SK-N-SH (cell line): ENCODE results near the gene STARD5. TPM values are rescaled to one million over a fixed set of nuclear protein-coding genes. Genes with fewer than 3 reads are reported as not detected.

Experiments
- CTCF ChIA-PET: fragments of 300-600, 350-600 bp; formaldehyde crosslinking; extraction: SDS; loops from one replicate; lab custom pipeline; 2021; lab: Yijun Ruan, JAX
- POLR2A ChIA-PET: fragments of 350-600 bp; sonication (Branson Sonifier 250); formaldehyde crosslinking; extraction: SDS; loops from one replicate; lab custom pipeline; 2020; ENCODE audit warnings: antibody characterized with exemption, inconsistent platforms; lab: Yijun Ruan, JAX
- DNase-seq: peaks from one replicate; pipeline ENCODE4 v3.0.0; 2012
- H2AFZ ChIP-seq: fragments of 200-600 bp; sonication (generic); 2 replicates; pipeline ENCODE4 v1.8.1; 2016; ENCODE audit warnings: antibody characterized with exemption, mild to moderate bottlenecking, low read depth
- H3F3A ChIP-seq: fragments of 200-600 bp; sonication (generic); replicated peaks from 2 replicates; pipeline ENCODE3; 2016; ENCODE audit warnings: antibody characterized with exemption, mild to moderate bottlenecking; ENCODE audit not compliant: insufficient read depth
- H3K27ac ChIP-seq, 2 experiments: fragments of 200-500 bp in 1 of 2; fragments of 200-600 bp in 1 of 2; sonication (Bioruptor generic) in 1 of 2; sonication (generic), shearing (Covaris generic) in 1 of 2; 2 replicates each; pipeline versions ENCODE4 v1.5.1 to v1.6.1; 2014 to 2016; ENCODE audit warnings: low read depth in 2 of 2, inconsistent platforms in 1 of 2, low read length in 1 of 2, mild to moderate bottlenecking in 1 of 2, mixed read lengths in 1 of 2
- H3K27me3 ChIP-seq: fragments of 200-600 bp; sonication (generic), shearing (Covaris generic); 2 replicates; pipeline ENCODE4 v1.6.1; 2016; ENCODE audit warnings: mixed run types; ENCODE audit not compliant: insufficient read depth
- H3K36me3 ChIP-seq, 2 experiments: fragments of 200-500 bp in 1 of 2; fragments of 200-600 bp in 1 of 2; sonication (Bioruptor generic) in 1 of 2; sonication (generic) in 1 of 2; replicated peaks in 1 of 2; 2 replicates each; pipeline versions ENCODE3 to v1.5.1; 2014 to 2016; ENCODE audit warnings: low read length in 1 of 2, mild to moderate bottlenecking in 1 of 2; ENCODE audit not compliant: insufficient read depth in 2 of 2, control insufficient read depth in 1 of 2
- H3K4me1 ChIP-seq, 2 experiments: fragments of 200-500 bp in 1 of 2; fragments of 200-600 bp in 1 of 2; sonication (Bioruptor generic) in 1 of 2; sonication (generic), shearing (Covaris generic) in 1 of 2; 2 replicates each; pipeline versions ENCODE4 v1.5.1 to v1.6.1; 2014 to 2016; ENCODE audit warnings: low read depth in 1 of 2, low read length in 1 of 2, mixed run types in 1 of 2; ENCODE audit not compliant: insufficient read depth in 2 of 2, control insufficient read depth in 1 of 2
- H3K4me2 ChIP-seq: fragments of 200-600 bp; sonication (generic), shearing (Covaris generic); 2 replicates; pipeline ENCODE4 v1.6.1; 2017; ENCODE audit warnings: mixed run types
- H3K4me3 ChIP-seq, 2 experiments: fragments of 200-500 bp in 1 of 2; fragments of 200-600 bp in 1 of 2; sonication (Bioruptor generic) in 1 of 2; sonication (generic), shearing (Covaris generic) in 1 of 2; 2 replicates each; pipeline versions ENCODE4 v1.5.1 to v1.8.1; 2014 to 2016; ENCODE audit warnings: low read depth in 2 of 2, inconsistent platforms in 1 of 2, low read length in 1 of 2, mild to moderate bottlenecking in 1 of 2, mixed read lengths in 1 of 2, moderate library complexity in 1 of 2
- H3K79me2 ChIP-seq: fragments of 200-600 bp; sonication (generic); 2 replicates; pipeline ENCODE4 v1.8.1; 2017; ENCODE audit warnings: mild to moderate bottlenecking; ENCODE audit not compliant: insufficient read depth
- H3K9ac ChIP-seq: fragments of 200-600 bp; sonication (generic); 2 replicates; pipeline ENCODE4 v1.6.1; 2017; ENCODE audit warnings: mixed run types
- H3K9me2 ChIP-seq: fragments of 200-600 bp; sonication (generic); 2 replicates; pipeline ENCODE4 v1.6.1; 2017; ENCODE audit warnings: mixed run types
- H3K9me3 ChIP-seq: fragments of 200-600 bp; sonication (generic); 2 replicates; pipeline ENCODE4 v1.6.1; 2017; ENCODE audit warnings: mixed run types, mild to moderate bottlenecking, moderate library complexity
- H4K20me1 ChIP-seq: fragments of 200-600 bp; sonication (generic); 2 replicates; pipeline ENCODE4 v1.6.1; 2017; ENCODE audit warnings: mild to moderate bottlenecking, mixed run types; ENCODE audit not compliant: insufficient read depth
- CHD2 ChIP-seq: fragments of 150-350 bp; IDR thresholded peaks from 2 replicates; pipeline ENCODE4 v1.6.1; 2018; ENCODE audit warnings: low read length; ENCODE audit not compliant: partially characterized antibody
- FOSL2 ChIP-seq: IDR thresholded peaks from 2 replicates; pipeline ENCODE4 v1.4.0; 2012; ENCODE audit warnings: low read depth, mild to moderate bottlenecking, moderate library complexity, borderline replicate concordance
- FOXJ3 ChIP-seq: sonication (generic); formaldehyde crosslinking; IDR thresholded peaks from 2 replicates; pipeline ENCODE4 v1.5.1; 2020; ENCODE audit warnings: mild to moderate bottlenecking, missing genetic modification reagents
- FOXM1 ChIP-seq: IDR thresholded peaks from 2 replicates; pipeline ENCODE4 v1.4.0; 2012; ENCODE audit warnings: low read depth, mild to moderate bottlenecking
- GABPA ChIP-seq: IDR thresholded peaks from 2 replicates; pipeline ENCODE4 v1.4.0; 2012; ENCODE audit warnings: low read depth, mild to moderate bottlenecking
- GATA2 ChIP-seq: sonication (generic); formaldehyde crosslinking; IDR thresholded peaks from 2 replicates; pipeline ENCODE4 v1.5.0; 2020; ENCODE audit warnings: mild to moderate bottlenecking, missing genetic modification reagents
- MAX ChIP-seq: IDR thresholded peaks from 2 replicates; pipeline ENCODE4 v1.4.0; 2012; ENCODE audit warnings: low read depth
- MEF2A ChIP-seq: IDR thresholded peaks from 2 replicates; pipeline ENCODE4 v1.4.0; 2012; ENCODE audit warnings: low read depth, borderline replicate concordance
- MXI1 ChIP-seq: IDR thresholded peaks from 2 replicates; pipeline ENCODE4 v1.6.1; 2012; ENCODE audit warnings: mild to moderate bottlenecking, low read depth, low read length, improper control_type of control experiment
- NFIC ChIP-seq: IDR thresholded peaks from 2 replicates; pipeline ENCODE4 v1.4.0; 2012; ENCODE audit warnings: borderline replicate concordance
- NRF1 ChIP-seq: IDR thresholded peaks from 2 replicates; pipeline ENCODE4 v1.6.1; 2012; ENCODE audit warnings: low read depth, mild to moderate bottlenecking, low read length
- REST ChIP-seq: IDR thresholded peaks from 2 replicates; pipeline ENCODE4 v1.6.1; 2012; ENCODE audit warnings: mild to moderate bottlenecking, low read depth, low read length, moderate library complexity
- RFX5 ChIP-seq: IDR thresholded peaks from 2 replicates; pipeline ENCODE4 v1.6.1; 2012; ENCODE audit warnings: mild to moderate bottlenecking, improper control_type of control experiment, low read length
- RXRA ChIP-seq: IDR thresholded peaks from 2 replicates; pipeline ENCODE4 v1.4.0; 2012; ENCODE audit warnings: low read depth, mild to moderate bottlenecking, borderline replicate concordance
- TAF1 ChIP-seq: IDR thresholded peaks from 2 replicates; pipeline ENCODE4 v1.6.1; 2012; ENCODE audit warnings: low read depth, mild to moderate bottlenecking, low read length, moderate library complexity, borderline replicate concordance
- TCF12 ChIP-seq: IDR thresholded peaks from 2 replicates; pipeline ENCODE4 v1.4.0; 2012
- WGBS: methylation state at CpG from one replicate; pipeline ENCODE4 v1.1.6; 2017; ENCODE audit warnings: low lambda C conversion rate; 5-methylcytosine and 5-hydroxymethylcytosine counted together
- polyA plus RNA-seq, 3 experiments: library from polyadenylated mRNA; depleted of rRNA; stranded (reverse); fragments of >200 nt; gene quantifications; 2 replicates each; pipeline ENCODE4 v1.2.3, GENCODE V29; 2012
- TF ChIP-seq, protein P1 (sequence below): fragments of 150-350 bp; IDR thresholded peaks from 2 replicates; pipeline ENCODE4 v1.6.1; 2017; ENCODE audit warnings: antibody characterized with exemption, low read length, low read depth, borderline replicate concordance

Gene STARD5
- polyA plus RNA-seq, 1 of the 3 experiments (the other 2 are of a cell fraction), result 1.6 TPM

DNA sequence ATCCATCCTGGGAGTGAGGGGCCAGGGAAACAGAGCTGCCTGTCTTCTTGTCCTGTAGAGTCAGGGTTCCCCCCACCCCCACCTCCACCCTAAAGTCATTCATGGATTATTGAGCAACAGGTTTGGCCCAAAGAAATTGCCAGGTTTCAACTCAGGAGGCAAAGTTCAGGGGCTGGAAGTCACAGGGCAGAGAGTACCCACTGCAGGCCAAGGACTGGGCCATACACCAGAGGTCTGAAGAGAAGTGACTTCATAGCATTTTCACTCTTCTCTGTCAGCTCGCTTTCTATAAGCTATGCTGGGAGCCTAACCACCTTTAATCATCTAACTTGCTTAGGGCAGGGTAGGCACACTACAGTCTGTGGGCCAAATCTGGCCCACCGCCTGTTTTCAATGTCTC, 50.1 kb downstream of the STARD5 start:
- ChIA-PET POLR2A (no interaction called here), CTCF (interaction anchor here (0.8 to 7.2 kb wide), 17 partner anchors 9 to 182 kb away, joined by 3 to 173 read pairs (median 5); partner anchors contain the start of gene STARD5)
- no peaks in the 10 kb centered on the region for H4K20me1 ChIP-seq
- WGBS, result 51% methylated on average over 2 of the region's 2 CpGs
- no peaks in the 10 kb centered on the region for H3K9me2 ChIP-seq
- peaks cover 0 to 3% of the 10 kb centered on the region in 2 experiments; a peak in 1 of 4 replicates for H3K4me1 ChIP-seq
- no peaks in the 10 kb centered on the region for H3F3A ChIP-seq
- no peak overlapping the region for H2AFZ ChIP-seq
- DNase-seq, result no peak
- no peak overlapping the region for H3K4me3 ChIP-seq
- H3K4me2 ChIP-seq, result no peak overlapping the region
- no peaks in the 10 kb centered on the region for H3K79me2 ChIP-seq
- H3K9me3 ChIP-seq, result 0 out of 2 replicates have a peak, but pooled peaks cover 11% of the 10 kb centered on the region
- H3K27me3 ChIP-seq, result peaks cover 15% of the 10 kb centered on the region; the same call in 1 of the 2 replicates
- no peak overlapping the region for H3K27ac ChIP-seq
- H3K36me3 ChIP-seq, result no peaks in the 10 kb centered on the region
- TF ChIP-seq NRF1 (no peak), REST (no peak), RFX5 (no peak), GABPA (no peak), TCF12 (no peak), MAX (no peak), FOXJ3 (CRISPR knock-in tag) (no peak), TAF1 (no peak)
- TF ChIP-seq, protein P1, sequence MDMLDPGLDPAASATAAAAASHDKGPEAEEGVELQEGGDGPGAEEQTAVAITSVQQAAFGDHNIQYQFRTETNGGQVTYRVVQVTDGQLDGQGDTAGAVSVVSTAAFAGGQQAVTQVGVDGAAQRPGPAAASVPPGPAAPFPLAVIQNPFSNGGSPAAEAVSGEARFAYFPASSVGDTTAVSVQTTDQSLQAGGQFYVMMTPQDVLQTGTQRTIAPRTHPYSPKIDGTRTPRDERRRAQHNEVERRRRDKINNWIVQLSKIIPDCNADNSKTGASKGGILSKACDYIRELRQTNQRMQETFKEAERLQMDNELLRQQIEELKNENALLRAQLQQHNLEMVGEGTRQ, result no peak
- no peak overlapping the region for H3K9ac ChIP-seq

DNA sequence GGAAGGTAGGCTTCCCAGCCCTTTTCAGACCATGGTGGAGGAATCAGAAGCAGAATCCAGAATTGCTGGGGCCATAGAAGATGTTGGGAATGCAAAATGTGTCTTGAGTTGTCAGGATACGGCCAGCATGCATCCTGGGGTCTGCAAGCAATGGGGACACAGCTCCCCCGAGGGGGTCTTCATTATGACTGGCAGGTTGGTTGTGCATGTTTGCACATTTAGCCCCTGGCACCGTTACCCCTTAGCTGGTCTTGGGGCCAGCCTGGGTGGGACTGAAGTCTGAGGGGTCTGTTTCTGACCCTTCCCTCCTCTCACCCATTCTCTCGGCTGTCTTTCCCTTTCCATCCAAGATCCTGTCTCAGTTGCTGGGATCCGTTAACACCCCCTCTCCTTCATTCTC, 50.7 kb downstream of the STARD5 start:
- Histone ChIP-seq H3K4me3 (no peak overlapping the region), H3K9me3 (0 out of 2 replicates have a peak, but pooled peaks cover 11% of the 10 kb centered on the region), H3K9ac (no peak overlapping the region), H3K4me1 (peaks cover 0 to 3% of the 10 kb centered on the region in 2 experiments; a peak in 1 of 4 replicates), H3K36me3 (no peaks in the 10 kb centered on the region), H3K27ac (no peak overlapping the region), H3K27me3 (peaks cover 15% of the 10 kb centered on the region; the same call in 1 of the 2 replicates), H3F3A (no peaks in the 10 kb centered on the region), H4K20me1 (no peaks in the 10 kb centered on the region), H3K79me2 (no peaks in the 10 kb centered on the region), H3K9me2 (no peaks in the 10 kb centered on the region), H2AFZ (no peak overlapping the region), H3K4me2 (no peak overlapping the region)
- POLR2A ChIA-PET, result no interaction called here
- WGBS, result 12% methylated on average over 5 of the region's 5 CpGs
- no peak for DNase-seq
- CTCF ChIA-PET, result interaction anchor here (0.9 to 7.2 kb wide), 6 partner anchors 8 to 174 kb away, joined by 3 to 173 read pairs (median 47); no protein-coding TSS in a partner anchor
- TF ChIP-seq NFIC, result no peak
- no peak for TF ChIP-seq FOXM1
- TF ChIP-seq GATA2 (CRISPR knock-in tag), result no peak
- no peak for TF ChIP-seq RXRA
- TF ChIP-seq TCF12, result no peak
- TF ChIP-seq MEF2A, result no peak
- no peak for TF ChIP-seq MXI1
- no peak for TF ChIP-seq CHD2
- TF ChIP-seq MAX, result no peak
- no peak for TF ChIP-seq FOSL2
- no peak for TF ChIP-seq REST
- TF ChIP-seq NRF1, result no peak
